Keratinocyte (primary cell): ENCODE measurements around the gene TMC1. TPM values are rescaled to one million over a fixed set of nuclear protein-coding genes. Genes with fewer than 3 reads are reported as not detected.

Experiments
- DNase-seq: peaks from one replicate; pipeline ENCODE4 v3.0.0-alpha.2; 2011; ENCODE audit warnings: low read depth, missing footprints, low spot score
- FAIRE-seq: peaks from 2 replicates; lab custom pipeline; 2011; peaks lifted over from hg19 to GRCh38; lab: Jason Lieb, UNC
- H2AFZ ChIP-seq: 2 replicates; pipeline ENCODE4 v1.6.0; 2012; ENCODE audit warnings: low read length, control low read depth, inconsistent platforms; ENCODE audit not compliant: control insufficient read depth
- H3K27ac ChIP-seq: 2 replicates; pipeline ENCODE4 v1.5.1; 2011; ENCODE audit warnings: low read length; ENCODE audit not compliant: control insufficient read depth, insufficient read depth
- H3K27me3 ChIP-seq: 3 replicates; pipeline ENCODE4 v1.6.0; 2011; ENCODE audit warnings: low read length; ENCODE audit not compliant: control insufficient read depth, insufficient read depth; ENCODE audit errors: extremely low read depth
- H3K36me3 ChIP-seq, 2 experiments: 2 replicates in 1 of 2; 3 replicates in 1 of 2; pipeline ENCODE4 v1.5.1; 2011; ENCODE audit warnings: low read length in 2 of 2, mild to moderate bottlenecking in 1 of 2; ENCODE audit not compliant: control insufficient read depth in 2 of 2, insufficient read depth in 2 of 2; ENCODE audit errors: extremely low read depth in 1 of 2
- H3K4me1 ChIP-seq: 3 replicates; pipeline ENCODE4 v1.5.1; 2011; ENCODE audit warnings: low read length; ENCODE audit not compliant: control insufficient read depth, insufficient read depth; ENCODE audit errors: extremely low read depth
- H3K4me2 ChIP-seq: 3 replicates; pipeline ENCODE4 v1.6.0; 2011; ENCODE audit warnings: low read depth, low read length; ENCODE audit not compliant: control insufficient read depth, insufficient read depth; ENCODE audit errors: extremely low read depth
- H3K4me3 ChIP-seq, 3 experiments: fragments of 200-600 bp in 1 of 3; sonication (generic) in 1 of 3; 2 replicates in 2 of 3; 3 replicates in 1 of 3; pipeline ENCODE4 v1.5.1; 2011 to 2016; ENCODE audit warnings: low read length in 3 of 3, mild to moderate bottlenecking in 3 of 3, control low read depth in 2 of 3, inconsistent platforms in 1 of 3, low read depth in 1 of 3, mixed read lengths in 1 of 3, mixed run types in 1 of 3, moderate library complexity in 1 of 3; ENCODE audit not compliant: control insufficient read depth in 2 of 3, insufficient read depth in 2 of 3; ENCODE audit errors: extremely low read depth in 1 of 3
- H3K79me2 ChIP-seq: 2 replicates; pipeline ENCODE4 v1.6.0; 2012; ENCODE audit warnings: low read length; ENCODE audit not compliant: control insufficient read depth, insufficient read depth
- H3K9ac ChIP-seq: 3 replicates; pipeline ENCODE4 v1.6.0; 2011; ENCODE audit warnings: low read length; ENCODE audit not compliant: control insufficient read depth, insufficient read depth; ENCODE audit errors: extremely low read depth
- H3K9me1 ChIP-seq: 3 replicates; pipeline ENCODE4 v1.6.0; 2011; ENCODE audit warnings: low read length; ENCODE audit not compliant: control insufficient read depth, insufficient read depth; ENCODE audit errors: extremely low read depth
- H3K9me3 ChIP-seq: 2 replicates; pipeline ENCODE4 v1.5.1; 2012; ENCODE audit warnings: low read depth, low read length; ENCODE audit not compliant: control insufficient read depth
- H4K20me1 ChIP-seq: 3 replicates; pipeline ENCODE4 v1.6.0; 2011; ENCODE audit warnings: low read length; ENCODE audit not compliant: control insufficient read depth, insufficient read depth; ENCODE audit errors: extremely low read depth
- EZH2 ChIP-seq: IDR thresholded peaks from one replicate; pipeline ENCODE4 v1.6.1; 2012; ENCODE audit warnings: inconsistent platforms, mild to moderate bottlenecking, low read length, moderate library complexity
- dilution Hi-C: fragments of 300-500 bp; cut with MboI; formaldehyde crosslinking; loops from one replicate; pipeline ENCODE4 v1.7.0; 2020; ENCODE audit warnings: low sequenced_read_pairs; ENCODE audit not compliant: extremely low pct_ligation_motif_present
- polyA plus RNA-seq, 5 experiments: library from polyadenylated mRNA; depleted of rRNA in 3 of 5; stranded (reverse) in 3 of 5; stranded (forward) in 1 of 5; unstranded in 1 of 5; fragments of >200 nt; gene quantifications; 1 replicate in 1 of 5; 2 replicates in 3 of 5; 3 replicates in 1 of 5; pipeline versions ENCODE4 v1.2.1 to v1.2.3, GENCODE V29; 2011 to 2012; ENCODE audit warnings: missing spikeins in 2 of 5, low read depth in 1 of 5, low replicate concordance in 1 of 5
- TF ChIP-seq, protein P1 (sequence below), 3 experiments: IDR thresholded peaks in 1 of 3; conservative IDR thresholded peaks in 1 of 3; optimal IDR thresholded peaks in 1 of 3; 2 replicates in 2 of 3; 3 replicates in 1 of 3; pipeline versions ENCODE3 to v1.5.1; 2011; ENCODE audit warnings: low read length in 3 of 3, mild to moderate bottlenecking in 3 of 3, moderate library complexity in 2 of 3, control low read depth in 1 of 3, inconsistent platforms in 1 of 3; ENCODE audit not compliant: insufficient read depth in 2 of 3; ENCODE audit errors: extremely low read depth in 1 of 3

TMC1 gene
- polyA plus RNA-seq, 1 donor (not counting 4 experiments of a cell fraction or from before 2014, with no cell fraction given), result 0.05 TPM

DNA sequence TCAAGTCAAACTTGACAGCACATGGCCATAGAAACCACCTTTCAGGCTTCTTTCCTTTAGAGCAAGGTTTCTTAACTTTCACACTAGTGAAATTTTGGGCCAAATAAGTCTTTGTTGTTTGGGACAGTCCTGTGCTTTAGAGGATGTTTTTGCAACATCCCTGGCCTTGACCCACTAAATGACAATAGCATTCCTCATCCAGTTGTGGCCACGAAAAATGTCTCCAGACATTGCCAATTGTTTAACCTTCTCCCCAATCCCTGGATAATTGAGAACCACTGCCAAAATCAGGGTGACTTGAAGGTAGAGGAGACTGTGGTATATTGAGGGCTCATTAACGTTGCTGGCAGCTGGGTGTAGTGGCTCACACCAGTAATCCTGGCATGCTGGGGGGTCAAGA lies 359.4 kb downstream of the TMC1 start:
- Histone ChIP-seq H3K79me2 (no peaks in the 10 kb centered on the region), H3K9ac (no peak overlapping the region), H3K4me3 (no peak overlapping the region), H3K27ac (no peak overlapping the region), H3K36me3 (no peaks in the 10 kb centered on the region), H3K4me2 (no peak overlapping the region), H3K9me3 (no peaks in the 10 kb centered on the region), H2AFZ (no peak overlapping the region), H4K20me1 (no peaks in the 10 kb centered on the region), H3K27me3 (no peaks in the 10 kb centered on the region), H3K9me1 (no peaks in the 10 kb centered on the region), H3K4me1 (peaks cover 7% of the 10 kb centered on the region)
- DNase-seq (no peak), FAIRE-seq (no peak)
- dilution Hi-C loops, result no loop called here
- TF ChIP-seq EZH2, result no peak
- TF ChIP-seq, protein P1, sequence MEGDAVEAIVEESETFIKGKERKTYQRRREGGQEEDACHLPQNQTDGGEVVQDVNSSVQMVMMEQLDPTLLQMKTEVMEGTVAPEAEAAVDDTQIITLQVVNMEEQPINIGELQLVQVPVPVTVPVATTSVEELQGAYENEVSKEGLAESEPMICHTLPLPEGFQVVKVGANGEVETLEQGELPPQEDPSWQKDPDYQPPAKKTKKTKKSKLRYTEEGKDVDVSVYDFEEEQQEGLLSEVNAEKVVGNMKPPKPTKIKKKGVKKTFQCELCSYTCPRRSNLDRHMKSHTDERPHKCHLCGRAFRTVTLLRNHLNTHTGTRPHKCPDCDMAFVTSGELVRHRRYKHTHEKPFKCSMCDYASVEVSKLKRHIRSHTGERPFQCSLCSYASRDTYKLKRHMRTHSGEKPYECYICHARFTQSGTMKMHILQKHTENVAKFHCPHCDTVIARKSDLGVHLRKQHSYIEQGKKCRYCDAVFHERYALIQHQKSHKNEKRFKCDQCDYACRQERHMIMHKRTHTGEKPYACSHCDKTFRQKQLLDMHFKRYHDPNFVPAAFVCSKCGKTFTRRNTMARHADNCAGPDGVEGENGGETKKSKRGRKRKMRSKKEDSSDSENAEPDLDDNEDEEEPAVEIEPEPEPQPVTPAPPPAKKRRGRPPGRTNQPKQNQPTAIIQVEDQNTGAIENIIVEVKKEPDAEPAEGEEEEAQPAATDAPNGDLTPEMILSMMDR (optimal IDR thresholded peaks at IDR 0.05 in 1 of 3, IDR thresholded peaks at IDR 0.05 in 1 of 3, conservative IDR thresholded peaks at IDR 0.05 in 1 of 3; ENCODE audit: extremely low read depth in 1 of 3, insufficient read depth in 2 of 3, low read length in 3 of 3), result no peak

DNA sequence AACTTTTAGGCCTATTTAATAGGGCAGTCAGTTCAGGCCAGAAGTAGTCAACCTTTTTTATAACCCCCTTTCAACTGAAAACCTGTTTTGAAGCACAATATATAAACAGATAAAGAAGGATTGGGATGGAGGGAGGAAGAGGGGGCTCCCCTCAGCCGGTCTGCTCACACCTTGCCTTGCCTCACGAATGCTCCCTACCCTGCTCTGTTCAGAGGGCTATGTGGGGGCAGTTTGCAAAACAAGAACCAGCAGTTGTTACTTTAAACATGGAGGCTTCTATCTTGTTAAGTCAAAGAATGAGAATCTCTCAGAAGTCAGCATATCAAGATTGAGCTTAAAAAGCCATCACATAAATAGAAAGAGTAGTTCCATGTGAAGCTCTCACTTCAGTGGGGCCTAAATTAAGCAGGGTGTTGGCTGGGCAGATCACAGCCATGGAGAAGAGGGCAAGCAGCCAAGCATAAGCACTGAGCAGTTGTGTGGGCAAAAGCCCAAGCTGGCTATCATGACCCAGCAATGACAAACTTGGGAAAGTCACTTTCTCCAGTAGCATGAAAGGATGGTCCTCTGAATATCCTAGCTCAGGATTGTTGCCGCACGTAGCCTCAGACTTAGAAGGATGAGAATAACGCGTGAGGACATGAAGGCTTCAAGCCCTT lies 360.8 kb downstream of the TMC1 start:
- Histone ChIP-seq H2AFZ (no peak overlapping the region), H3K36me3 (no peaks in the 10 kb centered on the region), H4K20me1 (no peaks in the 10 kb centered on the region), H3K27ac (no peak overlapping the region), H3K27me3 (no peaks in the 10 kb centered on the region), H3K4me2 (no peak overlapping the region), H3K79me2 (no peaks in the 10 kb centered on the region), H3K9ac (no peak overlapping the region), H3K4me1 (peaks cover 7% of the 10 kb centered on the region), H3K9me1 (no peaks in the 10 kb centered on the region), H3K9me3 (peaks cover 2% of the 10 kb centered on the region), H3K4me3 (no peak overlapping the region)
- dilution Hi-C loops, result no loop called here
- FAIRE-seq (no peak), DNase-seq (no peak)
- no peak for TF ChIP-seq EZH2
- TF ChIP-seq, protein P1 (optimal IDR thresholded peaks at IDR 0.05 in 1 of 3, IDR thresholded peaks at IDR 0.05 in 1 of 3, conservative IDR thresholded peaks at IDR 0.05 in 1 of 3; ENCODE audit: extremely low read depth in 1 of 3, insufficient read depth in 2 of 3, low read length in 3 of 3), result no peak
